BLaER1 (cell line): ENCODE data around the gene STAB1.

ENCODE experiments used
- H3K27ac ChIP-seq: shearing (Covaris generic); formaldehyde crosslinking; 2 replicates; pipeline ENCODE4 v1.8.1; 2022
- H3K27me3 ChIP-seq: shearing (Covaris generic); formaldehyde crosslinking; 2 replicates; pipeline ENCODE4 v1.8.1; 2022
- H3K36me3 ChIP-seq: shearing (Covaris generic); formaldehyde crosslinking; 2 replicates; pipeline ENCODE4 v1.8.1; 2022
- H3K4me1 ChIP-seq: shearing (Covaris generic); formaldehyde crosslinking; 2 replicates; pipeline ENCODE4 v1.8.1; 2022
- H3K4me2 ChIP-seq: shearing (Covaris generic); formaldehyde crosslinking; 2 replicates; pipeline ENCODE4 v1.8.1; 2022
- H3K4me3 ChIP-seq: shearing (Covaris generic); formaldehyde crosslinking; 2 replicates; pipeline ENCODE4 v1.8.1; 2022
- H3K9ac ChIP-seq: shearing (Covaris generic); formaldehyde crosslinking; 2 replicates; pipeline ENCODE4 v1.8.1; 2022
- H3K9me3 ChIP-seq: shearing (Covaris generic); formaldehyde crosslinking; 2 replicates; pipeline ENCODE4 v1.8.1; 2022
- H4K20me1 ChIP-seq: shearing (Covaris generic); formaldehyde crosslinking; 2 replicates; pipeline ENCODE4 v1.8.1; 2022
- Cebpa-rat ChIP-seq: shearing (Covaris generic); IDR thresholded peaks from 2 replicates; pipeline ENCODE4 v1.8.1; 2022

The STAB1 gene

DNA sequence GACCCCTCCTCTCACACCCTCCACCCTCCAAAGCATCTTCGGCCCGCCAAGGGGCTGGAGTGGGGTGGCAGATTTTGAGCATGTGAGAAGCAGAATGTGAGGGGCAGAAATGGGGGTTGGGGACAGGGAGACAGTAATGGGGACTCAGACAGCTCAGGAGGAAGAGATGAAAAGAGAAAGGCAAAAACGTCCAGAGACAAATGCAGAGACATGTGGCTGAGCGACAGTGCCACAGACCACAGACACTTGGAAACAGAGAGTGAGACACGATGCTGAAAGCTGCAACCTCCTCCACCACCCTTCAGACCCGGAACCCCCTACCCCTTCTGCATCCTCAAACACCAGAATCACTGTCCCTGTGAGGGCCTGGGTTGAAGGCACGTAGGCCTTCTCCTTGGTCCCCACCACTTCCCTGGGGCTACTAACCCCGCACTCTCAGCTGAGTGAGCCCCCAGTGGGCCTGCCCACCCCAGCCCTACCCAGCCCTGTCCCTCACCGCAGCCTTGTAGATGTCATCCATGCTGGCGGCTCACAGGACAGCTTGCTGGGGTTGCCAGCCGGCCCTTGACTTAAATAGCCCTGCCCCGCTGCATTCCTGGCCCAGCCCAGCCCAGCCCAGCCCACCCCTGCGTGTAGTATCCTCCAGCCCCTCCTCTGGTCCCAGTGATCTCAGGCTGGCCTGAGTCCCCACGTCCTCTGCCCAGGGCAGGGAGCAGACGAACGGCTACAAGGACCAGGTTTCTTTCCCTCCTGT lies 41.5 kb upstream of the STAB1 start, which contains the start of gene TNNC1:
Gene TNNC1 (minus strand): TSS at position 546 of the 754 bp plus-strand sequence. CDS start 26 bp downstream, at position 520.
- H4K20me1 ChIP-seq, result peaks cover 17% of the 10 kb centered on the region; the same call in 1 of the 2 replicates
- peaks cover 15% of the 10 kb centered on the region for H3K36me3 ChIP-seq
- no peaks in the 10 kb centered on the region for H3K9me3 ChIP-seq
- peaks cover 26% of the 10 kb centered on the region for H3K4me1 ChIP-seq
- H3K27ac ChIP-seq, result peak within 1 kb of the TSS; percentile 77; the same call in 1 of the 2 replicates
- H3K27me3 ChIP-seq, result no peaks in the 10 kb centered on the region
- no peak for TF ChIP-seq Cebpa-rat
- H3K9ac ChIP-seq, result peak within 1 kb of the TSS; percentile 76; the same call in 1 of the 2 replicates
- peak within 1 kb of the TSS; percentile 95 for H3K4me3 ChIP-seq
- H3K4me2 ChIP-seq, result peak within 1 kb of the TSS; percentile 95

DNA sequence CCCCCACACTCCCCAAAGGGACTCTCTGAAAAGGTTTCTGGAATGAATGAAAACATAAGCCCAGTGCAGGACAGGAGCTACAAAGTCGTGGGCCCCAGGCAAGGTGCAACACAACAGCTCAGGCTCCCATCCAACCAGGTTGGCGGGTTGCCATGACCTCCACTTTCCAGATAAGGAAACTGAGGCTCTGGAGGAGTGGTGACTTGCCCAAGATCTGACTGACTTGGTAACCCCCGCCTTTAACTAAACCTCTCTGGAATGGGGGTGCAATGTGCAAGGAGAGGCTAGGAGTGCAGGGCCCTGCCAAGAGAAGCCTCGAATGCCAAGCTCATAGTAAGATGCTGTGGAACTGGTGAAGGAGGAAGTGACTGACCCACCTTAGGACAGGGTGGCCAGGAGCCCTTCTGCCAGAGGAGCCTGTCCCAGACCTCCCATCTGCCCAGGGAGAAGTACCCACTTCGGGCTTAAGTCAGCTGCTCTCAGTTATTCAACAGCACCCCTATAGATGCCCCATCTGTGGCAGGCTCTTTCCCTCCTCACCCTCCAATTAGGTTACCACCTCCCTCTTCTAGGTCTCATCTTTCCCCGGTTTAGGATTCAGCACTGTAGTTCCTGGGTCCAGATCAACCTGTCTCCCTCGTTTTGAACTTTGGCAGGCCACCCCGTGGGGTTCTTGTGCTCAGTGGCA lies 40.7 kb upstream of the STAB1 start:
- 0 out of 2 replicates have a peak overlapping the region, but pooled peaks have one; percentile 77 for H3K27ac ChIP-seq
- H3K4me1 ChIP-seq, result peaks cover 26% of the 10 kb centered on the region
- peak overlapping the region; percentile 95; the same call in 1 of the 2 replicates for H3K4me3 ChIP-seq
- H3K36me3 ChIP-seq, result peaks cover 22% of the 10 kb centered on the region
- no peak for TF ChIP-seq Cebpa-rat
- H4K20me1 ChIP-seq, result peaks cover 17% of the 10 kb centered on the region; the same call in 1 of the 2 replicates
- H3K27me3 ChIP-seq, result no peaks in the 10 kb centered on the region
- H3K4me2 ChIP-seq, result peak overlapping the region; percentile 95
- no peaks in the 10 kb centered on the region for H3K9me3 ChIP-seq
- H3K9ac ChIP-seq, result 0 out of 2 replicates have a peak overlapping the region, but pooled peaks have one; percentile 76

DNA sequence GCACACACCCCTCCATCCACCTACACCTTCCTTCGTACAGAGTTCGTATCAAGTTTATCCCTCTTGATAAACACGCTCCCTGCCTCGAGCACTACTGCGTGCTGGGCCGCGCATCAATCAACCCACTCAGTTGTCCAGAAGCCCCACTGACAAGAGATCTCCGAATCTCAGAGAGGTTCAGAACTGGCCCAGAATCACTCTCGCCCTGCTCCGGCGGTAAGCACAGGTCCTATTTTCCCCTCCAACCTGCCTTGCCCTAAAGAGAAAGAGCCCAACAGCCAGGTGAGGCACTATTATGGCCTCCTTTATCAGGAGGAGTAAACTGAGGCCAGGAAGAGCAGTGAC lies 40.2 kb upstream of the STAB1 start:
- Histone ChIP-seq H3K9ac (peak overlapping the region; percentile 76), H3K36me3 (peaks cover 28% of the 10 kb centered on the region), H3K27ac (peak overlapping the region; percentile 77; the same call in 1 of the 2 replicates), H3K4me2 (peak overlapping the region; percentile 95), H3K27me3 (no peaks in the 10 kb centered on the region), H4K20me1 (peaks cover 17% of the 10 kb centered on the region; the same call in 1 of the 2 replicates), H3K4me3 (peak overlapping the region; percentile 95), H3K9me3 (no peaks in the 10 kb centered on the region), H3K4me1 (peaks cover 26% of the 10 kb centered on the region)
- no peak for TF ChIP-seq Cebpa-rat

GRCh38 chr3:52455283-52456168 lies 39.6 kb upstream of the STAB1 start, which contains the start of gene NISCH:
Gene NISCH (plus strand): TSS chr3:52455604. CDS start chr3:52455642, 38 bp downstream.
- peaks cover 17% of the 10 kb centered on the region; the same call in 1 of the 2 replicates for H4K20me1 ChIP-seq
- H3K9ac ChIP-seq, result peak within 1 kb of the TSS; percentile 95
- peak within 1 kb of the TSS; percentile 95 for H3K4me2 ChIP-seq
- peaks cover 26% of the 10 kb centered on the region for H3K4me1 ChIP-seq
- H3K36me3 ChIP-seq, result peaks cover 34% of the 10 kb centered on the region
- H3K27ac ChIP-seq, result peak within 1 kb of the TSS; percentile 90
- no peaks in the 10 kb centered on the region for H3K27me3 ChIP-seq
- no peaks in the 10 kb centered on the region for H3K9me3 ChIP-seq
- H3K4me3 ChIP-seq, result peak within 1 kb of the TSS; percentile 95
- peak; percentile 97 for TF ChIP-seq Cebpa-rat

- peaks cover 23% of the 10 kb centered on the region for H4K20me1 ChIP-seq
- peak overlapping the region; percentile 90 for H3K27ac ChIP-seq
- H3K4me3 ChIP-seq, result peak overlapping the region; percentile 95
- H3K27me3 ChIP-seq, result no peaks in the 10 kb centered on the region
- TF ChIP-seq Cebpa-rat, result no peak
- peak overlapping the region; percentile 92 for H3K4me2 ChIP-seq
- H3K9ac ChIP-seq, result peak overlapping the region; percentile 95
- H3K9me3 ChIP-seq, result no peaks in the 10 kb centered on the region
- H3K36me3 ChIP-seq, result peaks cover 41% of the 10 kb centered on the region
- peaks cover 26% of the 10 kb centered on the region for H3K4me1 ChIP-seq
Observed at GRCh38 chr3:52456169-52456799, 38.9 kb upstream of the STAB1 start.

DNA sequence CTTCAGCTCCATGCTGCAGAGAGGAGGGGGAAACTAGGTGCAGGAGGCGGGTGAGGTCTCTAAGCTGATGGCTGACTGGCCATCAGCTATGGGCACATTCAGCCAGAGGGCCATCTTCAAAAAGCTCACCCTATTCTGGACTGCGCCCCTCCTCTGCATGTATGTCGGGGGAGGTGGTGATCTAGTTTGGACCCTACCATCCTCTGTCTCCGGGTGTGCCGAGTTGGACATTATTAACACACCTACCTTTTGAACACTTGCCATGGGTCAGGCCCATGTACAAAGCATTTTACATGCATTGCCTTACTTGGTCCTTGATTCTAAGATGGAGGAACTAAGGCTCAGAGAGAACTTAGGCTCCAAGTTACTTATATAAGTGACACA lies 38.3 kb upstream of the STAB1 start:
- Histone ChIP-seq H3K4me2 (peak overlapping the region; percentile 92), H3K36me3 (peaks cover 46% of the 10 kb centered on the region), H3K4me1 (peaks cover 26% of the 10 kb centered on the region), H3K27me3 (no peaks in the 10 kb centered on the region), H3K9ac (peak overlapping the region; percentile 95), H4K20me1 (peaks cover 28% of the 10 kb centered on the region), H3K9me3 (no peaks in the 10 kb centered on the region), H3K27ac (peak overlapping the region; percentile 90), H3K4me3 (peak overlapping the region; percentile 95)
- TF ChIP-seq Cebpa-rat, result no peak

- H3K9me3 ChIP-seq, result no peaks in the 10 kb centered on the region
- H3K9ac ChIP-seq, result no peak overlapping the region
- H3K4me3 ChIP-seq, result no peak overlapping the region
- peaks cover 60% of the 10 kb centered on the region for H3K36me3 ChIP-seq
- peaks cover 26% of the 10 kb centered on the region for H3K4me1 ChIP-seq
- peaks cover 42% of the 10 kb centered on the region for H4K20me1 ChIP-seq
- no peak overlapping the region for H3K27ac ChIP-seq
- no peaks in the 10 kb centered on the region for H3K27me3 ChIP-seq
- no peak for TF ChIP-seq Cebpa-rat
- no peak overlapping the region for H3K4me2 ChIP-seq
Observed at GRCh38 chr3:52458031-52458760, 36.9 kb upstream of the STAB1 start.

- peaks cover 68% of the 10 kb centered on the region for H3K36me3 ChIP-seq
- no peak overlapping the region for H3K4me2 ChIP-seq
- no peaks in the 10 kb centered on the region for H3K27me3 ChIP-seq
- H4K20me1 ChIP-seq, result peaks cover 50% of the 10 kb centered on the region
- TF ChIP-seq Cebpa-rat, result no peak
- no peak overlapping the region for H3K27ac ChIP-seq
- no peaks in the 10 kb centered on the region for H3K9me3 ChIP-seq
- H3K4me3 ChIP-seq, result no peak overlapping the region
- peaks cover 26% of the 10 kb centered on the region for H3K4me1 ChIP-seq
- no peak overlapping the region for H3K9ac ChIP-seq
Observed at GRCh38 chr3:52458770-52459545, 36.2 kb upstream of the STAB1 start.
